GM13977 (cell line): Measurements from ENCODE around the gene SRP54.
"Not testable (repeated sequence)": the region's sequence is repeated elsewhere in the genome, so short reads cannot be mapped to it uniquely, and the experiment has no call there.

Experiments
- DNase-seq: peaks from one replicate; pipeline ENCODE4 v3.0.0; 2012; ENCODE audit warnings: low spot score
- CTCF ChIP-seq: IDR thresholded peaks from 2 replicates; pipeline ENCODE4 v1.5.1; 2012; ENCODE audit warnings: mild to moderate bottlenecking, control low read depth; ENCODE audit not compliant: insufficient read depth; ENCODE audit errors: extremely low read depth, missing control alignments
- in situ Hi-C: fragments of 300-500 bp; cut with MboI; formaldehyde crosslinking; loops from one replicate; pipeline ENCODE4 v1.12.0; 2022; ENCODE audit warnings: low sequenced_read_pairs, low pct_unique_long_range_greater_than_20kb, mixed read lengths, inconsistent platforms; ENCODE audit not compliant: unreplicated experiment

SRP54 gene

GRCh38 chr14:35020713-35021112 is 37.9 kb downstream of the SRP54 start:
- DNase-seq, result no peak
- in situ Hi-C loops, result no loop called here
- TF ChIP-seq CTCF, result no peak

GRCh38 chr14:35028435-35028834 is 45.6 kb downstream of the SRP54 start:
- no peak for DNase-seq
- TF ChIP-seq CTCF, result no peak
- in situ Hi-C loops, result no loop called here

GRCh38 chr14:35032562-35032961 is 49.8 kb downstream of the SRP54 start:
- TF ChIP-seq CTCF, result no peak
- in situ Hi-C loops, result no loop called here
- DNase-seq, result no peak

GRCh38 chr14:35034440-35034833 is 51.6 kb downstream of the SRP54 start:
- no peak for DNase-seq
- in situ Hi-C loops, result no loop called here
- no peak for TF ChIP-seq CTCF

GRCh38 chr14:35034944-35035554 is 52.3 kb downstream of the SRP54 start:
- DNase-seq, in situ Hi-C loops: not testable (repeated sequence)

- in situ Hi-C loops, result not testable (repeated sequence)
Observed at GRCh38 chr14:35038312-35038711, 55.5 kb downstream of the SRP54 start.

GRCh38 chr14:35042632-35043031 is 59.8 kb downstream of the SRP54 start:
- no peak for DNase-seq
- no peak for TF ChIP-seq CTCF
- in situ Hi-C loops, result no loop called here

More at GRCh38 chr14:35038312-35038711, 55.5 kb downstream of the SRP54 start:
- DNase-seq, result not testable (repeated sequence)

GRCh38 chr14:35043046-35043445 is 60.3 kb downstream of the SRP54 start:
- no peak for TF ChIP-seq CTCF
- no peak for DNase-seq
- in situ Hi-C loops, result no loop called here
